Caco-2 (cell line): ENCODE measurements around the gene WNT10A. TPM values are rescaled to one million over a fixed set of nuclear protein-coding genes. Genes with fewer than 3 reads are reported as not detected.

Experiments
- BruUV-seq: library from RNA; stranded (reverse); fragments of 400-500 nt; replicated peaks from 2 replicates; lab custom pipeline; 2021; lab: Mats Ljungman, UMichigan
- CTCF ChIA-PET: fragments of 300-600 bp; sonication (Branson Sonifier 250); formaldehyde crosslinking; loops from one replicate; lab custom pipeline; 2022; ENCODE audit warnings: antibody characterized with exemption; lab: Charles Lee
- POLR2A ChIA-PET: fragments of 300-600 bp; sonication (Branson Sonifier 250); formaldehyde crosslinking; loops from one replicate; lab custom pipeline; 2022; ENCODE audit warnings: antibody characterized with exemption; lab: Charles Lee
- DNase-seq, 2 experiments: peaks; one replicate each; pipeline versions ENCODE4 v3.0.0 to v3.0.0-alpha.2; 2020 to 2022
- H3K27me3 ChIP-seq: replicated peaks from 2 replicates; pipeline ENCODE4 v1.6.0; 2011; ENCODE audit warnings: low read length; ENCODE audit not compliant: control insufficient read depth, insufficient read depth
- H3K36me3 ChIP-seq: 2 replicates; pipeline ENCODE4 v1.5.1; 2011; ENCODE audit warnings: low read length; ENCODE audit not compliant: control insufficient read depth, insufficient read depth
- H3K4me1 ChIP-seq: fragments of 250-450 bp; sonication (Bioruptor Pico); 2 replicates; pipeline ENCODE4 v1.5.1; 2020; ENCODE audit warnings: mild to moderate bottlenecking
- H3K4me3 ChIP-seq: 2 replicates; pipeline ENCODE4 v1.5.1; 2011; ENCODE audit warnings: low read depth, mild to moderate bottlenecking, control low read depth, low read length
- H3K9me3 ChIP-seq: fragments of 250-450 bp; sonication (Bioruptor Pico); 2 replicates; pipeline ENCODE4 v1.5.1; 2020; ENCODE audit warnings: mild to moderate bottlenecking, moderate library complexity
- H3K27ac Mint-ChIP-seq: one replicate; pipeline ENCODE4 v1.8.0; 2022; ENCODE audit warnings: mixed read lengths; ENCODE audit not compliant: unreplicated experiment
- H3K27me3 Mint-ChIP-seq: one replicate; pipeline ENCODE4 v1.8.0; 2022; ENCODE audit warnings: mixed read lengths; ENCODE audit not compliant: insufficient read depth, unreplicated experiment
- H3K36me3 Mint-ChIP-seq: one replicate; pipeline ENCODE4 v1.8.0; 2022; ENCODE audit warnings: mild to moderate bottlenecking, mixed read lengths; ENCODE audit not compliant: insufficient read depth, unreplicated experiment
- H3K4me1 Mint-ChIP-seq: one replicate; pipeline ENCODE4 v1.8.0; 2022; ENCODE audit warnings: low read depth, mixed read lengths; ENCODE audit not compliant: unreplicated experiment
- H3K4me3 Mint-ChIP-seq: one replicate; pipeline ENCODE4 v1.8.0; 2022; ENCODE audit warnings: mild to moderate bottlenecking, moderate library complexity, mixed read lengths; ENCODE audit not compliant: unreplicated experiment
- H3K9me3 Mint-ChIP-seq: one replicate; pipeline ENCODE4 v1.8.0; 2022; ENCODE audit warnings: mixed read lengths; ENCODE audit not compliant: unreplicated experiment
- intact Hi-C: fragments of 100-400 bp; cut with micrococcal nuclease; formaldehyde crosslinking; loops from one replicate; pipeline ENCODE4 v1.10.0; 2022; ENCODE audit not compliant: unreplicated experiment
- total RNA-seq: library from RNA; stranded (reverse); gene quantifications from 2 replicates; pipeline ENCODE4 v1.2.3, GENCODE V29; 2022
- TF ChIP-seq, protein P1 (sequence below), 2 experiments: fragments of 200-600 bp in 1 of 2; IDR thresholded peaks; 1 replicate in 1 of 2; 2 replicates in 1 of 2; pipeline versions ENCODE4 v1.5.1 to v1.8.0; 2011 to 2022; ENCODE audit warnings: antibody characterized with exemption in 1 of 2, control low read depth in 1 of 2, inconsistent platforms in 1 of 2, low read depth in 1 of 2, low read length in 1 of 2, mild to moderate bottlenecking in 1 of 2, moderate library complexity in 1 of 2; ENCODE audit not compliant: insufficient read depth in 1 of 2, severe bottlenecking in 1 of 2, unreplicated experiment in 1 of 2

Gene WNT10A
- total RNA-seq, 1 experiment from 2014 or later: 1.2 TPM

DNA sequence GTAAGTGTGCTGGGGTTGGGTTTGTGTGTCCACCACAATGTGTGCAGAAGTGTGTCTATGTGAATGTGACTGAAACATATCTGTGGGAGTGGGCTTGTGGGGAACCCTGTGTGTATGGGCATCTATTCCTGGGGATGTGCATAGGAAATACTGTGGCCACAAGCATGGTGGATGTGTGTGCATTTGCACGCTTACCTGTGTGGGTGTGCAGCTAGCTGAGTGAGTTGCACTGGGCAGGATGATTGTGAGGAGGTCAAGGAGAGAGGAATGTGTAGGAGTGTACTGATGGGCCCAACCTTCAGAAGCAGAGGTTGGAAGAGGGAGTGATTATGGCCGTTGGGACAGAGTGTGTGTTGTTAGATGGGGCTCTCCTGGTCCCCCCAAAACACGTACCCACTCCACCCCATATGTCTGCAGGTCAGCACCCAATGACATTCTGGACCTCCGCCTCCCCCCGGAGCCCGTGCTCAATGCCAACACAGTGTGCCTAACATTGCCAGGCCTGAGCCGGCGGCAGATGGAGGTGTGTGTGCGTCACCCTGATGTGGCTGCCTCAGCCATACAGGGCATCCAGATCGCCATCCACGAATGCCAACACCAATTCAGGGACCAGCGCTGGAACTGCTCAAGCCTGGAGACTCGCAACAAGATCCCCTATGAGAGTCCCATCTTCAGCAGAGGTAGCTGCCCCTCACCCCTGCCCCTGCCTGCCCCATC lies 1.2 kb downstream of the WNT10A start:
- DNase-seq: peak in 1 of 2 experiments; percentile 23
- no peaks in the 10 kb centered on the region for H3K27me3 ChIP-seq
- CTCF ChIA-PET: no interaction called here
- no peaks in the 10 kb centered on the region for H3K9me3 ChIP-seq
- H3K36me3 Mint-ChIP-seq: no peaks in the 10 kb centered on the region
- no peak overlapping the region for H3K27ac Mint-ChIP-seq
- no peak overlapping the region for H3K4me3 Mint-ChIP-seq
- no peak overlapping the region for H3K4me3 ChIP-seq
- peaks cover 19% of the 10 kb centered on the region for H3K4me1 ChIP-seq
- no peaks in the 10 kb centered on the region for H3K9me3 Mint-ChIP-seq
- TF ChIP-seq, protein P1, sequence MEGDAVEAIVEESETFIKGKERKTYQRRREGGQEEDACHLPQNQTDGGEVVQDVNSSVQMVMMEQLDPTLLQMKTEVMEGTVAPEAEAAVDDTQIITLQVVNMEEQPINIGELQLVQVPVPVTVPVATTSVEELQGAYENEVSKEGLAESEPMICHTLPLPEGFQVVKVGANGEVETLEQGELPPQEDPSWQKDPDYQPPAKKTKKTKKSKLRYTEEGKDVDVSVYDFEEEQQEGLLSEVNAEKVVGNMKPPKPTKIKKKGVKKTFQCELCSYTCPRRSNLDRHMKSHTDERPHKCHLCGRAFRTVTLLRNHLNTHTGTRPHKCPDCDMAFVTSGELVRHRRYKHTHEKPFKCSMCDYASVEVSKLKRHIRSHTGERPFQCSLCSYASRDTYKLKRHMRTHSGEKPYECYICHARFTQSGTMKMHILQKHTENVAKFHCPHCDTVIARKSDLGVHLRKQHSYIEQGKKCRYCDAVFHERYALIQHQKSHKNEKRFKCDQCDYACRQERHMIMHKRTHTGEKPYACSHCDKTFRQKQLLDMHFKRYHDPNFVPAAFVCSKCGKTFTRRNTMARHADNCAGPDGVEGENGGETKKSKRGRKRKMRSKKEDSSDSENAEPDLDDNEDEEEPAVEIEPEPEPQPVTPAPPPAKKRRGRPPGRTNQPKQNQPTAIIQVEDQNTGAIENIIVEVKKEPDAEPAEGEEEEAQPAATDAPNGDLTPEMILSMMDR (IDR thresholded peaks at IDR 0.05; ENCODE audit: insufficient read depth in 1 of 2, low read depth in 1 of 2, low read length in 1 of 2, severe bottlenecking in 1 of 2, unreplicated experiment in 1 of 2): no peak
- H3K36me3 ChIP-seq: no peaks in the 10 kb centered on the region
- no peaks in the 10 kb centered on the region for H3K4me1 Mint-ChIP-seq
- H3K27me3 Mint-ChIP-seq: peaks cover 2% of the 10 kb centered on the region
- intact Hi-C loops: no loop called here
- POLR2A ChIA-PET: no interaction called here
- no TSS peak for BruUV-seq

DNA sequence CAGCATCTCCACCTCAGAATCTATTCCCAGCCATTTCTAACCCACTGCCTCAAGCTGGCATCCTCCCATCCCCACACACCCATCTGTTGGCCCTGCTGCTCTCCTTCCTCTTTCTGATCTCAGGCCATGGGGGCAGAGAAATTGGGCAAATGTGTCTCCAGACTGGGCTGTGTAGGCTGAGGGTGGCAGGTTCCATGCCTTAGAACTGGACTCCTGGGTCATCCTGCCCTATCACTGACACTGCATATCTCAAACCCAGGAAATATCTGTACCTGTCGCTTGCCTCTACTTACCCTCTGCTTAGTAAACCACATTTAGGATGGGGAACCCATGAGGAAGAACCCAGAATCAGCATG lies 1.8 kb downstream of the WNT10A start:
- H3K27me3 ChIP-seq: no peaks in the 10 kb centered on the region
- H3K36me3 Mint-ChIP-seq: no peaks in the 10 kb centered on the region
- H3K36me3 ChIP-seq: no peaks in the 10 kb centered on the region
- no peak for DNase-seq
- H3K27me3 Mint-ChIP-seq: peaks cover 2% of the 10 kb centered on the region
- TF ChIP-seq, protein P1 (IDR thresholded peaks at IDR 0.05; ENCODE audit: insufficient read depth in 1 of 2, low read depth in 1 of 2, low read length in 1 of 2, severe bottlenecking in 1 of 2, unreplicated experiment in 1 of 2): no peak
- intact Hi-C loops: no loop called here
- no peaks in the 10 kb centered on the region for H3K9me3 Mint-ChIP-seq
- no TSS peak for BruUV-seq
- POLR2A ChIA-PET: no interaction called here
- H3K4me3 Mint-ChIP-seq: no peak overlapping the region
- H3K9me3 ChIP-seq: no peaks in the 10 kb centered on the region
- CTCF ChIA-PET: no interaction called here
- H3K4me1 ChIP-seq: peaks cover 16% of the 10 kb centered on the region
- H3K4me3 ChIP-seq: no peak overlapping the region
- no peak overlapping the region for H3K27ac Mint-ChIP-seq
- H3K4me1 Mint-ChIP-seq: no peaks in the 10 kb centered on the region

DNA sequence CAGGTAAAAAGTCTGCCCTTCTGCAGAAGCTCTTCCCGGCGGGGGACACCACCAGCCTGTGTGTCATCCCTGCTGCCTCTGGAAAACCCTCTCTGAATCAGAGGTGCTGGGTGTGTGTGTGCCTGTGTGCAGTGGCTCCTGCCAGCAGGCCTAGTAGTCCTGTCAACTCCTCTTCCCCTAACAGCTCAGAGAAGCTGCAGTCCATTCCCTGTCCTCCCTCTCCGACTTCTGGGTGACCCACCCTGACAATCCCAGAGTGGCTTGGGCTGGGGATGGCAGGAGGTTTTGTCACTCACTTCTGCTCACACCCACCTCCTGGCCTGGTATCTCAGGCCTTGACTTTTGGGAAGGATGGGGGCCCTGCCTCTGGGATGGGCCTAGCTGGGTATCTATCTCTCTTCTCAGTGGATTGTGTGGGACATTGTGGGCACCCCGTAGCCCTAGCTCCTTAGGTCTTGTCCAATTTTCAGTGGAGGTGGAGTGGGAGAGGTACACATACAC lies 2.3 kb downstream of the WNT10A start:
- H3K36me3 Mint-ChIP-seq: no peaks in the 10 kb centered on the region
- H3K36me3 ChIP-seq: no peaks in the 10 kb centered on the region
- peaks cover 16% of the 10 kb centered on the region for H3K4me1 ChIP-seq
- no peak overlapping the region for H3K4me3 Mint-ChIP-seq
- peak in 1 of 2 experiments; percentile 23 for DNase-seq
- H3K4me3 ChIP-seq: no peak overlapping the region
- H3K9me3 ChIP-seq: no peaks in the 10 kb centered on the region
- H3K9me3 Mint-ChIP-seq: no peaks in the 10 kb centered on the region
- no peaks in the 10 kb centered on the region for H3K27me3 ChIP-seq
- TF ChIP-seq, protein P1 (IDR thresholded peaks at IDR 0.05; ENCODE audit: insufficient read depth in 1 of 2, low read depth in 1 of 2, low read length in 1 of 2, severe bottlenecking in 1 of 2, unreplicated experiment in 1 of 2): no peak
- H3K27ac Mint-ChIP-seq: no peak overlapping the region
- BruUV-seq: no TSS peak
- POLR2A ChIA-PET: no interaction called here
- H3K4me1 Mint-ChIP-seq: no peaks in the 10 kb centered on the region
- intact Hi-C loops: no loop called here
- CTCF ChIA-PET: no interaction called here
- peaks cover 2% of the 10 kb centered on the region for H3K27me3 Mint-ChIP-seq
